Caco-2 (cell line): ENCODE results near the gene PIK3C3. TPM values are rescaled to one million over a fixed set of nuclear protein-coding genes. Genes with fewer than 3 reads are reported as not detected.
A peak's percentile ranks its signal among the peaks of the same experiment; 100 is the strongest.

ENCODE experiments used
- Bru-seq: library from RNA; stranded (reverse); fragments of 400-500 nt; gene quantifications from one replicate; lab custom pipeline; 2021; lab: Mats Ljungman, UMichigan
- BruChase-seq, 2 experiments: library from RNA; stranded (reverse); fragments of 400-500 nt; gene quantifications; one replicate each; lab custom pipeline; 2021; lab: Mats Ljungman, UMichigan
- BruUV-seq: library from RNA; stranded (reverse); fragments of 400-500 nt; replicated peaks from 2 replicates; lab custom pipeline; 2021; lab: Mats Ljungman, UMichigan
- CTCF ChIA-PET: fragments of 300-600 bp; sonication (Branson Sonifier 250); formaldehyde crosslinking; loops from one replicate; lab custom pipeline; 2022; ENCODE audit warnings: antibody characterized with exemption; lab: Charles Lee
- POLR2A ChIA-PET: fragments of 300-600 bp; sonication (Branson Sonifier 250); formaldehyde crosslinking; loops from one replicate; lab custom pipeline; 2022; ENCODE audit warnings: antibody characterized with exemption; lab: Charles Lee
- DNase-seq, 2 experiments: peaks; one replicate each; pipeline versions ENCODE4 v3.0.0 to v3.0.0-alpha.2; 2020 to 2022
- H3K27me3 ChIP-seq: replicated peaks from 2 replicates; pipeline ENCODE4 v1.6.0; 2011; ENCODE audit warnings: low read length; ENCODE audit not compliant: control insufficient read depth, insufficient read depth
- H3K36me3 ChIP-seq: 2 replicates; pipeline ENCODE4 v1.5.1; 2011; ENCODE audit warnings: low read length; ENCODE audit not compliant: control insufficient read depth, insufficient read depth
- H3K4me1 ChIP-seq: fragments of 250-450 bp; sonication (Bioruptor Pico); 2 replicates; pipeline ENCODE4 v1.5.1; 2020; ENCODE audit warnings: mild to moderate bottlenecking
- H3K4me3 ChIP-seq: 2 replicates; pipeline ENCODE4 v1.5.1; 2011; ENCODE audit warnings: low read depth, mild to moderate bottlenecking, control low read depth, low read length
- H3K9me3 ChIP-seq: fragments of 250-450 bp; sonication (Bioruptor Pico); 2 replicates; pipeline ENCODE4 v1.5.1; 2020; ENCODE audit warnings: mild to moderate bottlenecking, moderate library complexity
- H3K27ac Mint-ChIP-seq: one replicate; pipeline ENCODE4 v1.8.0; 2022; ENCODE audit warnings: mixed read lengths; ENCODE audit not compliant: unreplicated experiment
- H3K27me3 Mint-ChIP-seq: one replicate; pipeline ENCODE4 v1.8.0; 2022; ENCODE audit warnings: mixed read lengths; ENCODE audit not compliant: insufficient read depth, unreplicated experiment
- H3K36me3 Mint-ChIP-seq: one replicate; pipeline ENCODE4 v1.8.0; 2022; ENCODE audit warnings: mild to moderate bottlenecking, mixed read lengths; ENCODE audit not compliant: insufficient read depth, unreplicated experiment
- H3K4me1 Mint-ChIP-seq: one replicate; pipeline ENCODE4 v1.8.0; 2022; ENCODE audit warnings: low read depth, mixed read lengths; ENCODE audit not compliant: unreplicated experiment
- H3K4me3 Mint-ChIP-seq: one replicate; pipeline ENCODE4 v1.8.0; 2022; ENCODE audit warnings: mild to moderate bottlenecking, moderate library complexity, mixed read lengths; ENCODE audit not compliant: unreplicated experiment
- H3K9me3 Mint-ChIP-seq: one replicate; pipeline ENCODE4 v1.8.0; 2022; ENCODE audit warnings: mixed read lengths; ENCODE audit not compliant: unreplicated experiment
- CTCF ChIP-seq, 2 experiments: fragments of 200-600 bp in 1 of 2; IDR thresholded peaks; 1 replicate in 1 of 2; 2 replicates in 1 of 2; pipeline versions ENCODE4 v1.5.1 to v1.8.0; 2011 to 2022; ENCODE audit warnings: antibody characterized with exemption in 1 of 2, control low read depth in 1 of 2, inconsistent platforms in 1 of 2, low read depth in 1 of 2, low read length in 1 of 2, mild to moderate bottlenecking in 1 of 2, moderate library complexity in 1 of 2; ENCODE audit not compliant: insufficient read depth in 1 of 2, severe bottlenecking in 1 of 2, unreplicated experiment in 1 of 2
- intact Hi-C: fragments of 100-400 bp; cut with micrococcal nuclease; formaldehyde crosslinking; loops from one replicate; pipeline ENCODE4 v1.10.0; 2022; ENCODE audit not compliant: unreplicated experiment
- long read RNA-seq: library from polyadenylated mRNA; stranded (forward); transcript quantifications from one replicate; pipeline ENCODE4 v2.0.0, GENCODE V29; 2022
- total RNA-seq: library from RNA; stranded (reverse); gene quantifications from 2 replicates; pipeline ENCODE4 v1.2.3, GENCODE V29; 2022

Gene PIK3C3
- total RNA-seq, result 19.7 and 25.7 TPM in 2 replicates
- percentile 67 among the genes with signal in this experiment for Bru-seq, nascent RNA
- BruChase-seq, experiment 1, labeled RNA remaining after a 2-hour chase, result percentile 59 among the genes with signal in this experiment
- BruChase-seq, experiment 2, labeled RNA remaining after a 6-hour chase, result percentile 56 among the genes with signal in this experiment
- long read RNA-seq, full-length matches to known transcripts, result 19 of 26 reads
- long read RNA-seq, partial matches to known transcripts, result 3 of 26 reads
- long read RNA-seq, other reads (novel, unspliced or antisense), result 4 of 26 reads

- DNase-seq, result peak; percentile 87 to 89
- BruUV-seq, result no TSS peak
- Histone ChIP-seq H3K4me1 (no peaks in the 10 kb centered on the region), H3K36me3 (no peaks in the 10 kb centered on the region), H3K4me3 (peak within 1 kb of the TSS; percentile 74), H3K27me3 (no peaks in the 10 kb centered on the region), H3K9me3 (no peaks in the 10 kb centered on the region)
- TF ChIP-seq CTCF (IDR thresholded peaks at IDR 0.05; ENCODE audit: insufficient read depth in 1 of 2, low read depth in 1 of 2, low read length in 1 of 2, severe bottlenecking in 1 of 2, unreplicated experiment in 1 of 2), result no peak
- Mint-ChIP-seq H3K4me3 (peak within 1 kb of the TSS; percentile 92), H3K4me1 (peaks cover 6% of the 10 kb centered on the region), H3K9me3 (no peaks in the 10 kb centered on the region), H3K36me3 (no peaks in the 10 kb centered on the region), H3K27ac (peak within 1 kb of the TSS; percentile 90), H3K27me3 (no peaks in the 10 kb centered on the region)
- ChIA-PET CTCF (no interaction called here), POLR2A (interaction anchor here (0.6 kb wide), 1 partner anchor 14 kb away, joined by 3 read pairs; no protein-coding TSS in a partner anchor)
- intact Hi-C loops, result no loop called here
Observed at GRCh38 chr18:41954827-41955613, at the start of gene PIK3C3. Gene PIK3C3, plus strand, starts transcription at chr18:41955234. Its CDS starts 58 bp downstream, at chr18:41955292.

DNA sequence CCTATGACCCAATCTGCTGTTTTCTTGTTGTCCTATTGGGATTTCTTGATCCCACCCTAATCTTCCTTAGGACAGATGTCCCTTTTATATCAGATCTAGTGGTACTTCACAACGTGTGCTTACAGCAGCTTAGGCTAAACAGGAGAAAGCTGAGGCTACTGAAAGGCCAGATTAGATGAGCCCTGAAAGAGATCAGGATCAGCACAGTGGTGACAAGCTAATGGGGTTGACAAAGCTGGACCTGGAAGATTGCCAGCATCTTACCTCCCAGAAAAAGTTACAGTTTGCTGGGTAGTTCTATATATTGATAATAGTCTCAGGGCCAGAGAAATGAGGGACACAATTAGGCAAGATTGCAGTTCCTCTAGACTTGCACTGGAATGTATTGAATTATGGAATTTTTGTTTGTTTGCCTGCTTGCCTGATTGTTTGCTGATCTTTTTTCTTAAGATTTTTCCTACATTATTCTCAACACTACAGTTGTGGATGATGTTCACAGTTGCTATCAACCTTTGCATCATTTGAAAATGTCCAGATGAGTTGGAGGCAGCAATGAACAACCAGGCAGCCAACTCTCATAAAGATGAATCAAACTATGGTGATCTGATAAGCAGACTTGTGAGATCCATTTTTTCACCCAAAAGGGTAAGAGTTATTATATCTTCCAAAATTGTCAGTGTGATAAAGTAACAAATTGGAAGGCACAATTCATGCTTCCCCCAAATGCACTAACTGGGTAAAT, 49.1 kb upstream of the PIK3C3 start:
- Histone ChIP-seq H3K4me3 (no peak overlapping the region), H3K27me3 (no peaks in the 10 kb centered on the region), H3K4me1 (no peaks in the 10 kb centered on the region), H3K36me3 (no peaks in the 10 kb centered on the region), H3K9me3 (no peaks in the 10 kb centered on the region)
- intact Hi-C loops, result loop anchor here (5.0 to 10.0 kb wide), 3 partner anchors 139 to 511 kb away; no protein-coding TSS in a partner anchor
- Mint-ChIP-seq H3K36me3 (no peaks in the 10 kb centered on the region), H3K9me3 (no peaks in the 10 kb centered on the region), H3K27ac (no peak overlapping the region), H3K27me3 (peaks cover 3% of the 10 kb centered on the region), H3K4me3 (no peak overlapping the region), H3K4me1 (no peaks in the 10 kb centered on the region)
- ChIA-PET POLR2A (no interaction called here), CTCF (no interaction called here)
- DNase-seq, result no peak
- no peak for TF ChIP-seq CTCF (IDR thresholded peaks at IDR 0.05; ENCODE audit: insufficient read depth in 1 of 2, low read depth in 1 of 2, low read length in 1 of 2, severe bottlenecking in 1 of 2, unreplicated experiment in 1 of 2)
- no TSS peak for BruUV-seq
